Hepatocyte (in vitro differentiated cells): ENCODE measurements around the gene KIAA1217. TPM values are rescaled to one million over a fixed set of nuclear protein-coding genes. Genes with fewer than 3 reads are reported as not detected.

ENCODE experiments used
- DNase-seq: peaks from one replicate; pipeline ENCODE4 v3.0.0-alpha.2; 2016; ENCODE audit warnings: low spot score
- H2AFZ ChIP-seq: fragments of 200-600 bp; sonication (generic); 2 replicates; pipeline ENCODE4 v1.6.0; 2016; ENCODE audit warnings: antibody characterized with exemption, mild to moderate bottlenecking
- H3K27ac ChIP-seq: fragments of 200-600 bp; sonication (generic); 2 replicates; pipeline ENCODE4 v1.5.1; 2016; ENCODE audit warnings: mild to moderate bottlenecking
- H3K27me3 ChIP-seq: fragments of 200-600 bp; sonication (generic); 2 replicates; pipeline ENCODE4 v1.6.1; 2016
- H3K36me3 ChIP-seq: fragments of 200-600 bp; sonication (generic); replicated peaks from 2 replicates; pipeline ENCODE4 v1.5.1; 2016; ENCODE audit warnings: low read depth; ENCODE audit not compliant: insufficient read depth
- H3K4me1 ChIP-seq: fragments of 200-600 bp; sonication (generic); 2 replicates; pipeline ENCODE4 v1.5.1; 2016; ENCODE audit warnings: mild to moderate bottlenecking, moderate library complexity; ENCODE audit not compliant: insufficient read depth
- H3K4me2 ChIP-seq: fragments of 200-600 bp; sonication (generic); 2 replicates; pipeline ENCODE4 v1.6.0; 2016
- H3K4me3 ChIP-seq: fragments of 200-600 bp; sonication (generic); 2 replicates; pipeline ENCODE4 v1.5.1; 2016; ENCODE audit warnings: mild to moderate bottlenecking
- H3K79me2 ChIP-seq: fragments of 200-600 bp; sonication (generic); 2 replicates; pipeline ENCODE4 v1.6.0; 2017; ENCODE audit warnings: mild to moderate bottlenecking
- H3K9me2 ChIP-seq: fragments of 200-600 bp; sonication (generic); replicated peaks from 2 replicates; pipeline ENCODE4 v1.6.0; 2017; ENCODE audit warnings: mild to moderate bottlenecking; ENCODE audit not compliant: insufficient read depth
- H3K9me3 ChIP-seq: fragments of 200-600 bp; sonication (generic); 2 replicates; pipeline ENCODE4 v1.5.1; 2016; ENCODE audit warnings: low read depth, mild to moderate bottlenecking
- H4K20me1 ChIP-seq: fragments of 200-600 bp; sonication (generic); 2 replicates; pipeline ENCODE4 v1.6.0; 2016; ENCODE audit warnings: mild to moderate bottlenecking; ENCODE audit not compliant: insufficient read depth, poor library complexity, severe bottlenecking
- CTCF ChIP-seq: fragments of 200-600 bp; sonication (generic); IDR thresholded peaks from 2 replicates; pipeline ENCODE4 v1.5.1; 2016; ENCODE audit warnings: antibody characterized with exemption, mild to moderate bottlenecking; ENCODE audit not compliant: poor library complexity
- EZH2 ChIP-seq: fragments of 200-600 bp; sonication (generic); IDR thresholded peaks from 2 replicates; pipeline ENCODE4 v1.6.1; 2016; ENCODE audit warnings: antibody characterized with exemption, mild to moderate bottlenecking, borderline replicate concordance
- EZH2phosphoT487 ChIP-seq: fragments of 200-600 bp; sonication (generic); IDR thresholded peaks from one replicate; pipeline ENCODE4 v1.6.1; 2018; ENCODE audit warnings: antibody characterized with exemption, mild to moderate bottlenecking, low read depth, moderate library complexity; ENCODE audit not compliant: unreplicated experiment, severe bottlenecking
- WGBS: methylation state at CpG from one replicate; pipeline ENCODE4 v1.1.6; 2016; ENCODE audit warnings: low lambda C conversion rate; ENCODE audit errors: missing lambda C conversion rate; 5-methylcytosine and 5-hydroxymethylcytosine counted together
- polyA plus RNA-seq: library from polyadenylated mRNA; unstranded; fragments of >200 nt; fragmentation: Nextera tagmentation; extraction: Ambion mirVana; gene quantifications from 2 replicates; pipeline ENCODE4 v1.2.1, GENCODE V29; 2016
- total RNA-seq: library from RNA; depleted of rRNA; stranded (reverse); fragments of >200 nt; gene quantifications from 2 replicates; pipeline ENCODE4 v1.2.3, GENCODE V29; 2014

Gene KIAA1217
- total and polyA plus RNA-seq, 2 experiments from 2014 or later, result 31.6 to 33.2 TPM

- Histone ChIP-seq H3K27me3 (no peaks in the 10 kb centered on the region), H2AFZ (no peak overlapping the region), H3K4me1 (peaks cover 11% of the 10 kb centered on the region), H3K9me2 (no peaks in the 10 kb centered on the region), H3K27ac (peak overlapping the region; percentile 38), H3K36me3 (no peaks in the 10 kb centered on the region), H4K20me1 (no peaks in the 10 kb centered on the region), H3K79me2 (peaks cover 12% of the 10 kb centered on the region), H3K4me3 (no peak overlapping the region), H3K4me2 (peak overlapping the region; percentile 38), H3K9me3 (no peaks in the 10 kb centered on the region)
- WGBS, result 54% methylated on average over 3 of the region's 3 CpGs
- no peak for DNase-seq
- no peak for TF ChIP-seq CTCF
- no peak for TF ChIP-seq EZH2phosphoT487
Measured at GRCh38 chr10:24449769-24450310, 240.9 kb downstream of the KIAA1217 start.

GRCh38 chr10:24451325-24451820 lies 242.4 kb downstream of the KIAA1217 start:
- Histone ChIP-seq H3K9me3 (no peaks in the 10 kb centered on the region), H3K27ac (no peak overlapping the region), H4K20me1 (no peaks in the 10 kb centered on the region), H3K27me3 (no peaks in the 10 kb centered on the region), H3K36me3 (no peaks in the 10 kb centered on the region), H3K4me1 (peaks cover 11% of the 10 kb centered on the region), H3K9me2 (no peaks in the 10 kb centered on the region), H3K4me3 (no peak overlapping the region), H3K79me2 (peaks cover 12% of the 10 kb centered on the region), H2AFZ (no peak overlapping the region), H3K4me2 (no peak overlapping the region)
- 89% methylated on average over 4 of the region's 4 CpGs for WGBS
- DNase-seq, result no peak
- TF ChIP-seq EZH2phosphoT487 (no peak), CTCF (no peak), EZH2 (no peak)

- no peak overlapping the region for H3K27ac ChIP-seq
- H4K20me1 ChIP-seq, result no peaks in the 10 kb centered on the region
- no peak for DNase-seq
- no peaks in the 10 kb centered on the region for H3K36me3 ChIP-seq
- H2AFZ ChIP-seq, result no peak overlapping the region
- no peaks in the 10 kb centered on the region for H3K9me3 ChIP-seq
- no peaks in the 10 kb centered on the region for H3K27me3 ChIP-seq
- WGBS, result 95% methylated on average over 8 of the region's 8 CpGs
- no peak overlapping the region for H3K4me2 ChIP-seq
- H3K79me2 ChIP-seq, result peaks cover 12% of the 10 kb centered on the region
- TF ChIP-seq EZH2, result no peak
- no peak for TF ChIP-seq EZH2phosphoT487
- TF ChIP-seq CTCF, result no peak
- H3K4me3 ChIP-seq, result no peak overlapping the region
- peaks cover 11% of the 10 kb centered on the region for H3K4me1 ChIP-seq
- no peaks in the 10 kb centered on the region for H3K9me2 ChIP-seq
Measured at GRCh38 chr10:24452030-24452429, 243.1 kb downstream of the KIAA1217 start.

GRCh38 chr10:24453404-24453830 lies 244.5 kb downstream of the KIAA1217 start:
- no peak for TF ChIP-seq CTCF
- TF ChIP-seq EZH2phosphoT487, result no peak
- no peak for TF ChIP-seq EZH2

More at GRCh38 chr10:24453404-24453830, 244.5 kb downstream of the KIAA1217 start:
- no peaks in the 10 kb centered on the region for H3K36me3 ChIP-seq
- H3K4me3 ChIP-seq, result no peak overlapping the region
- no peak overlapping the region for H2AFZ ChIP-seq
- no peaks in the 10 kb centered on the region for H3K27me3 ChIP-seq
- peaks cover 17% of the 10 kb centered on the region for H3K4me1 ChIP-seq
- H3K4me2 ChIP-seq, result no peak overlapping the region
- DNase-seq, result no peak
- no peak overlapping the region for H3K27ac ChIP-seq
- peaks cover 9% of the 10 kb centered on the region for H3K79me2 ChIP-seq
- no peaks in the 10 kb centered on the region for H3K9me3 ChIP-seq
- no peaks in the 10 kb centered on the region for H3K9me2 ChIP-seq
- no peaks in the 10 kb centered on the region for H4K20me1 ChIP-seq
